GM12873 (cell line): ENCODE measurements around the gene SLC4A11.

Experiments used
- CTCF ChIP-seq: IDR thresholded peaks from 2 replicates; pipeline ENCODE4 v1.5.1; 2012; ENCODE audit warnings: low read depth, mild to moderate bottlenecking, moderate library complexity, low read length, control low read depth; ENCODE audit not compliant: insufficient read depth; ENCODE audit errors: missing control alignments

The SLC4A11 gene

DNA sequence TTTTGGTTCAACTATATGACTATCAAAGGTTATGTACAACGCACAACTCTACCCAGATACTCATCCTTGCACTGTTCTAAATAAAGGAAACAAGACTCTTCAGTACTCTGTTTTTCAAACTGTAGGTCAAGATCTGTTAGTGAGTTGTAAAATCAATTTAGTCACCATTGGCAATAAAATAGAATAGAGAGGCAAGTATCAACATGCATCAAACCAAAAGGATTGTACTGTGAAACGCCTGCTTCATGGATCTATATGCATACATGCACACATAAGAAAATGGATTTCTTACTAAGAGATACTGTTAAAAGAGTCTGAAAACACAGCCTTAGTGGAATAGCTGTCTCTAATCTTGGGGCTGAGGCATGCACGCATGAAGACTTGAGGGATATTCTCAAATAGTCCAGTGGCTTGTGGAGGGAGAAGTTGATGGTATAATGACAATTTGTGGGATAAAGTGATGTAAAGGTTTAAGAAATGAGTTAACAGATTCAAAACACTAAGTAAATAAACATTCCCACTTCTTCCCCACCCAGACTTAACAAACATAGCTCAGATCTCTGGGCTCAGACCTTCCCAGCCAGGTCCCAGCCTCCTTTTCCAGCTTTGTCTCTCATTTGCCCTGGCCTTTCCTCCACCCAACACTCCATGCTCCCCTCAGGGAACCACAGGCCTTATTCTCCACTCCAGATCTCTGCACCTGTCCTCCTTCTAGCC lies 54.9 kb downstream of the SLC4A11 start:
- TF ChIP-seq CTCF, result no peak

DNA sequence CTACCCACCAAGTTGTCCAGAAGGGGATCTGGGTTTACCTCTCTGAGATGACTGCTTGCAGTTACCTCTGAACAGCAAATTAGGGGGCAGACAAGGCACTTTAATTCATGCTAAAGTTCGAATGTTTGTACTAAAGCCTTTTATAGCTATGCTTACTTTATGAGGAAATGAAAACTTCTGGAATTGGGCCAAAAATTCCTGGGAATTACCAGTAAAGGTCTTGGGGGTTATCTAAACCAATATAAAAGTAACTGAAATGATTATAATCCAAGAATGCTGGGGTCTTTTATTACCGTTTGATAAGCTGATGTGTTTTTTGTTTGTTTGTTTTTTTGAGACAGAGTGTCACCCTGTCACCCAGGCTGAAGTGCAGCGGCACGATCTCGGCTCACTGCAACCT lies 57.7 kb downstream of the SLC4A11 start:
- no peak for TF ChIP-seq CTCF

- no peak for TF ChIP-seq CTCF
Observed at GRCh38 chr20:3180319-3180718, 58.7 kb downstream of the SLC4A11 start.

DNA sequence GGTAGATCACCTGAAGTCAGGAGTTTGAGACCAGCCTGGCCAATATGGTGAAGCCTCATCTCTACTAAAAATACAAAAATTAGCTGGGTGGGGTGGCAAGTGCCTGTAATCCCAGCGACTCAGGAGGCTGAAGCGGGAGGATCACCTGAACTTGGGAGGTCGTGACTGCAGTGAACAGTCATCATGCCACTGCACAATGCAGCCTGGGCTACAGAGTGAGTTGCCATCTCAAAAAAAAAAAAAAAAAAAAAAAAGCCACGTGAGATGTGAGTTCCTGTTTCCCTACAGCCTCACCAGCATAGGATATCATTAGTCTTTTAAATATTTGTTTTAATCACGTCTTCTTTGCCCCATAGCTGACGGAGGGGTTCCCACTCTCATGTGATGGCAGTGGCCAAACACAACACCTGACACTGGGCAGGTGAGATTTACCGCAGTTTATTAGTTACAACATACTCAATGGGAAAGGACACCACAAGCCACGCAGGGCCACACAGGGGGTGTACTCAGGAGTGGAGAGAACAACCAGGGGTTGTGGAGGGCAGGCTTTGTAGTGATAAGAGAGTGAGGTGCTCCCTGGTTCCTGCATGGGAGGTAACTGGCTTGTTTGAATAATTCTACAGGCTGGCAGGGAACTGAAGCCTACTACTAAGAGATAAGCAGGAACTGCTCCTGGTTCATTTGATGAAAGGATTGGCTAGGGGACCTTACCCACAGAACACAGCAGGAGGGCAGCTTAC lies 61.1 kb downstream of the SLC4A11 start:
- TF ChIP-seq CTCF, result no peak
